Activated CD4-positive, CD25-positive, alpha-beta regulatory T cell treated with anti-CD3 and anti-CD28 coated beads, Interleukin-2, amount 50 U/mL, for 16 hours (primary cell): Measurements from ENCODE around the gene ADGRG2.
"Not testable (repeated sequence)": the region's sequence is repeated elsewhere in the genome, so short reads cannot be mapped to it uniquely, and the experiment has no call there.

Source experiments
- DNase-seq: peaks from one replicate; pipeline ENCODE4 v3.0.0-alpha.2; 2020; ENCODE audit warnings: low read depth, low spot score

ADGRG2 gene

GRCh38 chrX:19005909-19006308, 116.4 kb downstream of the ADGRG2 start:
- no peak for DNase-seq

- DNase-seq = no peak
These were observed 118.5 kb downstream of the ADGRG2 start for GRCh38 chrX:19003756-19004155.

- no peak for DNase-seq
These were observed 123.6 kb downstream of the ADGRG2 start for GRCh38 chrX:18998653-18999052.

- DNase-seq = no peak
These were observed 124.4 kb downstream of the ADGRG2 start for GRCh38 chrX:18997916-18998315.

GRCh38 chrX:18996536-18996935, 125.7 kb downstream of the ADGRG2 start:
- DNase-seq = no peak

GRCh38 chrX:18995221-18995620, 127.0 kb downstream of the ADGRG2 start:
- DNase-seq = no peak

- DNase-seq = no peak
These were observed 127.6 kb downstream of the ADGRG2 start for GRCh38 chrX:18994713-18995112.

- DNase-seq = no peak
These were observed 129.4 kb downstream of the ADGRG2 start for GRCh38 chrX:18992829-18993228.

- no peak for DNase-seq
These were observed 137.2 kb downstream of the ADGRG2 start for GRCh38 chrX:18985186-18985435.

GRCh38 chrX:18984381-18985185, 137.7 kb downstream of the ADGRG2 start:
- DNase-seq = peak; percentile 72

GRCh38 chrX:18983666-18984380, 138.4 kb downstream of the ADGRG2 start, which contains the start of gene PHKA2:
Gene PHKA2 (minus strand): TSS chrX:18984114. CDS start chrX:18983932, 182 bp downstream.
- DNase-seq = peak; percentile 2

- DNase-seq = no peak
These were observed 141.0 kb downstream of the ADGRG2 start for GRCh38 chrX:18981124-18981807.

GRCh38 chrX:18980262-18980661, 142.0 kb downstream of the ADGRG2 start:
- DNase-seq = not testable (repeated sequence)

GRCh38 chrX:18974993-18975392, 147.3 kb downstream of the ADGRG2 start:
- no peak for DNase-seq

- no peak for DNase-seq
These were observed 148.6 kb downstream of the ADGRG2 start for GRCh38 chrX:18973527-18974192.

GRCh38 chrX:18971506-18971905, 150.8 kb downstream of the ADGRG2 start:
- no peak for DNase-seq

GRCh38 chrX:18970465-18970864, 151.8 kb downstream of the ADGRG2 start:
- no peak for DNase-seq

GRCh38 chrX:18966624-18967023, 155.6 kb downstream of the ADGRG2 start:
- DNase-seq = no peak

- DNase-seq = no peak
These were observed 157.4 kb downstream of the ADGRG2 start for GRCh38 chrX:18964901-18965300.

- DNase-seq = no peak
These were observed 158.2 kb downstream of the ADGRG2 start for GRCh38 chrX:18964026-18964425.

GRCh38 chrX:18962329-18962728, 159.9 kb downstream of the ADGRG2 start:
- no peak for DNase-seq

GRCh38 chrX:18961686-18962085, 160.6 kb downstream of the ADGRG2 start:
- DNase-seq = no peak
